Measurements from ENCODE around the gene DUSP3.

Gene DUSP3

GRCh38 chr17:43813386-43813785 lies 34.6 kb upstream of the DUSP3 start:
- Histone ChIP-seq H3K79me2 (ENCODE audit: low read length) (no peaks in the 10 kb centered on the region), H3K4me2 (ENCODE audit: low read length) (no peak overlapping the region), H3K27me3 (ENCODE audit: low read depth, low read length) (no peaks in the 10 kb centered on the region), H3K27ac (ENCODE audit: low read length) (no peak overlapping the region), H3K4me3 (ENCODE audit: low read length) (no peak overlapping the region), H3K9ac (ENCODE audit: low read length) (no peak overlapping the region), H4K20me1 (ENCODE audit: insufficient read depth, low read length) (no peaks in the 10 kb centered on the region), H3K4me1 (ENCODE audit: low read length) (no peaks in the 10 kb centered on the region), H3K36me3 (replicated peaks; ENCODE audit: low read depth, low read length) (no peaks in the 10 kb centered on the region), H3K9me3 (ENCODE audit: insufficient read depth, low read length) (no peaks in the 10 kb centered on the region), H2AFZ (ENCODE audit: low read depth, low read length) (no peak overlapping the region)
- TF ChIP-seq CTCF (IDR thresholded peaks at IDR 0.05; ENCODE audit: low read depth, low read length) (no peak), EZH2phosphoT487 (IDR thresholded peaks at IDR 0.05; ENCODE audit: low read depth) (no peak)

- Histone ChIP-seq H3K4me3 (ENCODE audit: low read length) (no peak overlapping the region), H2AFZ (ENCODE audit: low read depth, low read length) (no peak overlapping the region), H3K4me1 (ENCODE audit: low read length) (no peaks in the 10 kb centered on the region), H3K27me3 (ENCODE audit: low read depth, low read length) (no peaks in the 10 kb centered on the region), H3K79me2 (ENCODE audit: low read length) (no peaks in the 10 kb centered on the region), H3K9ac (ENCODE audit: low read length) (no peak overlapping the region), H3K36me3 (replicated peaks; ENCODE audit: low read depth, low read length) (no peaks in the 10 kb centered on the region), H3K27ac (ENCODE audit: low read length) (no peak overlapping the region), H4K20me1 (ENCODE audit: insufficient read depth, low read length) (no peaks in the 10 kb centered on the region), H3K4me2 (ENCODE audit: low read length) (no peak overlapping the region), H3K9me3 (ENCODE audit: insufficient read depth, low read length) (no peaks in the 10 kb centered on the region)
- TF ChIP-seq EZH2phosphoT487 (IDR thresholded peaks at IDR 0.05; ENCODE audit: low read depth) (no peak), CTCF (IDR thresholded peaks at IDR 0.05; ENCODE audit: low read depth, low read length) (no peak)
Observed at GRCh38 chr17:43812396-43813265, 33.9 kb upstream of the DUSP3 start.

- TF ChIP-seq CTCF (IDR thresholded peaks at IDR 0.05; ENCODE audit: low read depth, low read length) (no peak), EZH2phosphoT487 (IDR thresholded peaks at IDR 0.05; ENCODE audit: low read depth) (no peak)
- no peaks in the 10 kb centered on the region for H3K27me3 ChIP-seq (ENCODE audit: low read depth, low read length)
Observed at GRCh38 chr17:43810823-43811222, 32.0 kb upstream of the DUSP3 start.

GRCh38 chr17:43810226-43810715 lies 31.5 kb upstream of the DUSP3 start:
- H3K27ac ChIP-seq (ENCODE audit: low read length), result no peak overlapping the region
- no peak overlapping the region for H2AFZ ChIP-seq (ENCODE audit: low read depth, low read length)
- H3K4me3 ChIP-seq (ENCODE audit: low read length), result no peak overlapping the region
- no peaks in the 10 kb centered on the region for H3K4me1 ChIP-seq (ENCODE audit: low read length)
- no peaks in the 10 kb centered on the region for H3K27me3 ChIP-seq (ENCODE audit: low read depth, low read length)
- H3K4me2 ChIP-seq (ENCODE audit: low read length), result no peak overlapping the region
- no peaks in the 10 kb centered on the region for H3K9me3 ChIP-seq (ENCODE audit: insufficient read depth, low read length)
- H3K36me3 ChIP-seq (replicated peaks; ENCODE audit: low read depth, low read length), result no peaks in the 10 kb centered on the region
- no peaks in the 10 kb centered on the region for H3K79me2 ChIP-seq (ENCODE audit: low read length)
- TF ChIP-seq EZH2phosphoT487 (IDR thresholded peaks at IDR 0.05; ENCODE audit: low read depth), result no peak
- no peak for TF ChIP-seq CTCF (IDR thresholded peaks at IDR 0.05; ENCODE audit: low read depth, low read length)
- no peak overlapping the region for H3K9ac ChIP-seq (ENCODE audit: low read length)
- H4K20me1 ChIP-seq (ENCODE audit: insufficient read depth, low read length), result no peaks in the 10 kb centered on the region

More at GRCh38 chr17:43810823-43811222, 32.0 kb upstream of the DUSP3 start:
- H3K9ac ChIP-seq (ENCODE audit: low read length), result no peak overlapping the region
- H3K36me3 ChIP-seq (replicated peaks; ENCODE audit: low read depth, low read length), result no peaks in the 10 kb centered on the region
- no peak overlapping the region for H3K4me2 ChIP-seq (ENCODE audit: low read length)
- H4K20me1 ChIP-seq (ENCODE audit: insufficient read depth, low read length), result no peaks in the 10 kb centered on the region
- no peaks in the 10 kb centered on the region for H3K4me1 ChIP-seq (ENCODE audit: low read length)
- no peak overlapping the region for H2AFZ ChIP-seq (ENCODE audit: low read depth, low read length)
- no peaks in the 10 kb centered on the region for H3K9me3 ChIP-seq (ENCODE audit: insufficient read depth, low read length)
- no peaks in the 10 kb centered on the region for H3K79me2 ChIP-seq (ENCODE audit: low read length)
- H3K27ac ChIP-seq (ENCODE audit: low read length), result no peak overlapping the region
- no peak overlapping the region for H3K4me3 ChIP-seq (ENCODE audit: low read length)
